Mucosa of stomach (tissue), 1 donor: Measurements from ENCODE around the gene EHBP1.

ENCODE experiments used
- H3K27me3 ChIP-seq: one replicate; pipeline ENCODE4 v1.7.0; 2013; ENCODE audit warnings: mild to moderate bottlenecking, low read length; ENCODE audit not compliant: control insufficient read depth, insufficient read depth
- H3K36me3 ChIP-seq: one replicate; pipeline ENCODE4 v1.7.0; 2013; ENCODE audit warnings: low read length; ENCODE audit not compliant: control insufficient read depth, insufficient read depth
- H3K4me1 ChIP-seq: one replicate; pipeline ENCODE4 v1.7.0; 2013; ENCODE audit warnings: mild to moderate bottlenecking, low read length; ENCODE audit not compliant: control insufficient read depth, insufficient read depth
- H3K4me3 ChIP-seq: one replicate; pipeline ENCODE4 v1.7.0; 2013; ENCODE audit warnings: low read length
- H3K9ac ChIP-seq: one replicate; pipeline ENCODE4 v1.7.0; 2013; ENCODE audit warnings: mild to moderate bottlenecking, low read length, moderate library complexity
- H3K9me3 ChIP-seq: one replicate; pipeline ENCODE4 v1.7.0; 2013; ENCODE audit warnings: mild to moderate bottlenecking, low read length, moderate library complexity; ENCODE audit not compliant: control insufficient read depth
- donor health status: Pancreatic carcinoma.

The EHBP1 gene

DNA sequence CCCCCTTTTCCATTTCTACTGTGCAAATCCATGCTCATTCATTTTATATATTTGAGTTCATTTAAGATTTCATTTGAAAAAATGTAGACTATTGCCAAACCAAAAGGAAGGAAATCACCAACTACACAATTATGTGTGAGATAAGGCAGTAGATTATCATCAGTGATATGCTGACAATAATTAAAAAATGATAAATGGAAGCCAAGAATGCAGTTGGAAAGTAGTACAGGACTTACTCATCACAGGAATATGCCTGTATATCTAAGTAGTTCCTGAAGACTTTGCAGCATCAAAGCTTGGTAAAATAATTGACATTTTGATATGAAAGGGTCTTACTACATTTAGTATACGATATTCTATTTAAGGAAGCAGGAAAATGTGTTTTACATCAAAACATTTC lies 179.0 kb downstream of the EHBP1 start:
- Histone ChIP-seq H3K9me3 (no peaks in the 10 kb centered on the region), H3K27me3 (no peaks in the 10 kb centered on the region), H3K36me3 (no peaks in the 10 kb centered on the region), H3K9ac (no peak overlapping the region), H3K4me1 (no peaks in the 10 kb centered on the region), H3K4me3 (no peak overlapping the region)

DNA sequence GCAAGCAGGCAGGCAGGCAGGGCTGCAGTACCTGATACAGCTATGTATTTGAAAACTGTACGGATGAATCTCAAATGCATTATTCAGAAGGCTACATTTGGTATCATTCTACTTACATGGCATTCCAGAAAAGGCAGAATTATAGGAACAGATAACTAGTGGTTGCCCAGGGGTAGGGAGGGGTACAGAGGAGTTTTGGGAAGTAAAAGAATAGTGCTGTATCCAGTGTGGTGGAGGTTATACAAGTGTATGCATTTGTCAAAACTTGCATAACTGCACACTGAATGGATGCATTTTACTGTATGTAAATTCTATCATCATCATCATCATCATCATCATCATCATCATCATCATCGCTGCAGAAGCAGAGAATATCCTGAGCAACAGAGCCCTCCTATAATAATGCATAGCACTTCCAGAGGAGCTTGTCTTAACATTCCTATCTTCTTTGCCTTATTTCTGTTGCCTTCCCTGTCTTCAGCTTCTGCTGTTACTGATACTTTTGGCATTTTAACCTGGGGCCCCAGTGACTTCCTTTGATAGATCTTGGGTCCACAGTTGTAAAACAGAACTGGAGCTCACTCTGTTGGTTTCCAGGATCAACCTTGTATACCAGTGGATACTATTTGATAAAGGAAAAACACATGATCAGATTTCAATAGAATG lies 189.6 kb downstream of the EHBP1 start:
- Histone ChIP-seq H3K27me3 (no peaks in the 10 kb centered on the region), H3K4me1 (no peaks in the 10 kb centered on the region), H3K9me3 (no peaks in the 10 kb centered on the region), H3K36me3 (no peaks in the 10 kb centered on the region), H3K4me3 (no peak overlapping the region), H3K9ac (no peak overlapping the region)

DNA sequence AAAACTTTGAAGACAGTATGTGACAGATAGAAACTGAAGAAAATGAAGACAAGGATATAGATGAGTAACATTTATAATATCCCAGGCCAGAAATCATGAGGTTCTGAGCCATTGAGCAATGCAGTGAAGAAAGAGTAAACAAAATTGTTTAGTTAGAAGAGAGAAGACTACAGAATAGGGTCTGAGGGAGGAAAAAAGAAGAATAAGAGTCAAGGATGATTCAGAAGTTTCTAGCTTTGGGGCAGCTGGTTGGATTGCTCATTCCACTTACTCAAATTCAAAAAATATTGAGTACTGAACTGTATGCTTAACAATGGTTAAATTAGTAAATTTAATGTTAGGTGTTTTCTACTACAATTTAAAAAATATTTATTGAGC lies 190.1 kb downstream of the EHBP1 start:
- Histone ChIP-seq H3K36me3 (no peaks in the 10 kb centered on the region), H3K9ac (no peak overlapping the region), H3K4me1 (no peaks in the 10 kb centered on the region), H3K27me3 (no peaks in the 10 kb centered on the region), H3K4me3 (no peak overlapping the region), H3K9me3 (no peaks in the 10 kb centered on the region)

DNA sequence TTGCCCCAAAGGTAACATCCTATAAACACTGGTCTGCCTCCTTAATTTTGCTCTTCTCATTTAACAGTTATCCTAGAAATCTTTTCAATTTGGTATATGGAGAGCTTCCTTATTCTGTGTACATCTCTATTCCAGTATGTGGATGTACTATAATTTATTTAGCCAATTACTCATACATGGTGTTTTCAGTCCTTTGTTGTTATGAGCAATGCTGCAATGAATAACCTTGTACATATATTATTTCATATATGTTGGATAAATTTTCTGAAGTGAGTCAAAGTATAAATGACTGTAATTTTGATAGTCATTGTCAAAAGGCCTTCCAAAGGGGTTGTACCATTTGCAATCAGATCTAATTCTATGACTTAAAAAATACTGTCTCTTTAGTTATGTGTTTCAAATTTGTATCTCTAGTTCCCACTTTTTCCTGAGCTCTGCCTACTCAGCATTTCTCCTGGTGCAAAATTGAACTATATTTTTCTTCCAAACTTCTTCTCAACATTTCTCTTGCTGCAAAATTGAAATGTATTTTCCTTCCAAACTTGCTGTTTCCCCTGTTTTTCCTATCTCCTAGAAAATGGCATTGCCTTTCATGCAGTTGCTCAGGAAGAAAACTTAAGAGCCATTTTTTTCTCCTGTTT lies 191.8 kb downstream of the EHBP1 start:
- no peaks in the 10 kb centered on the region for H3K4me1 ChIP-seq
- H3K27me3 ChIP-seq: no peaks in the 10 kb centered on the region
- no peaks in the 10 kb centered on the region for H3K9me3 ChIP-seq
- H3K36me3 ChIP-seq: no peaks in the 10 kb centered on the region
- H3K4me3 ChIP-seq: no peak overlapping the region
- H3K9ac ChIP-seq: no peak overlapping the region

DNA sequence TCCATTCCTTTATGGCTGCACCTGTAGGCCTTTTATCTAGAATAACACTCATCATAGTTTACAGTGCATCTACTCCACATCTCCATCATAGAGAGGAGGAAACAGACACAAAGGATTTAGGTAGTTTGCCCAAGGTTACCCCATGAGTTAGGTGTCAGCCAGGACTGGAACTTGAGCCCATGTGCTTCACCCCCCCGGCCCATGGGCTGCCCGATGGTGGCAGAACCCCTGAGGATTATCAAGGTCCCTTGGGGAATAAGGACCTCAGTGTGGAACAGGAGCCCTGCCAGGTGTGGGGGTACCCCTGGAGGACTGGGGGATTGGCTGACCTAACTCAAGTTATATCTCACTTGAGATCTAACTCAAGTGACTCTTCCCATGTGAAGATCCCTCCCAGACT lies 198.8 kb downstream of the EHBP1 start:
- Histone ChIP-seq H3K9me3 (no peaks in the 10 kb centered on the region), H3K4me3 (no peak overlapping the region), H3K9ac (no peak overlapping the region), H3K4me1 (no peaks in the 10 kb centered on the region), H3K27me3 (no peaks in the 10 kb centered on the region), H3K36me3 (no peaks in the 10 kb centered on the region)

DNA sequence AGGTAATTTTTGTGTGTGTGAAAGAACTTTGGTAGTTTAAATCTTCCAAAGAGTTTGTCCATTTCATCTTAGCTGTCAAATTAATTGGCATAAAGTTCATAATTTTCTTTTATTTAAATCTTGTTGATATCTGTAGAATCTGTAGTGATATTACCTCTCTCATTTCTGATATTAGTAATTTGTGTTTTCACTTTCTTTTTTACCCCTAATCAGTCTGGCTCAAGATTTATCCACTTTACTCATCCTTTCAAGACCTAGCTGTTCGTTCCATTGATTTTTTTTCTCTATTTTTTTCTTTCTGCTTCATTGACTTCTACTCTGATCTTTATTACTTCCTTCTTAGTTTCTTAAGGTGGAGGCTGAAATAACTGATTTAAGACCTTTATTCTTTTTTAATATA lies 202.6 kb downstream of the EHBP1 start:
- Histone ChIP-seq H3K4me1 (no peaks in the 10 kb centered on the region), H3K9ac (no peak overlapping the region), H3K27me3 (no peaks in the 10 kb centered on the region), H3K4me3 (no peak overlapping the region), H3K9me3 (no peaks in the 10 kb centered on the region), H3K36me3 (no peaks in the 10 kb centered on the region)

DNA sequence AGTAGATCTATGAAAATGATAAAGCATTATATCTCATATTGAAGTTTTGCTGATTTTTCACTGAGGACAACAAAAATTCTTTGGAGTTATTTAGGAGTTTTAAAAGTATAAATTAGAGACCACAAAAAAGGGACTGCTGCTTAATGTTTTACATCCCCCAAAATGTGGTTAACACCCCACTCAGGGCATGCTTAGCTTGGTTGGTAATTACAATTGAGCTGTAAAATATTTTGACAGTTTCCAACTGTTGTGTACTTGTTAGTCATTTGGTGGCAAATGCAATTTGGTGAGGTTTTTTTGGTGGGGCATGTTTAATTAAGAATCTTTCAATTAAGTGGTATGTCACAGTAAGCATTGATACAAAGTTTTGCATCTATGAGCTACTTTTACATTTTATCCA lies 207.8 kb downstream of the EHBP1 start:
- H3K9me3 ChIP-seq: no peaks in the 10 kb centered on the region
- no peaks in the 10 kb centered on the region for H3K36me3 ChIP-seq
- no peaks in the 10 kb centered on the region for H3K27me3 ChIP-seq
- no peak overlapping the region for H3K9ac ChIP-seq
- H3K4me3 ChIP-seq: no peak overlapping the region
- no peaks in the 10 kb centered on the region for H3K4me1 ChIP-seq

DNA sequence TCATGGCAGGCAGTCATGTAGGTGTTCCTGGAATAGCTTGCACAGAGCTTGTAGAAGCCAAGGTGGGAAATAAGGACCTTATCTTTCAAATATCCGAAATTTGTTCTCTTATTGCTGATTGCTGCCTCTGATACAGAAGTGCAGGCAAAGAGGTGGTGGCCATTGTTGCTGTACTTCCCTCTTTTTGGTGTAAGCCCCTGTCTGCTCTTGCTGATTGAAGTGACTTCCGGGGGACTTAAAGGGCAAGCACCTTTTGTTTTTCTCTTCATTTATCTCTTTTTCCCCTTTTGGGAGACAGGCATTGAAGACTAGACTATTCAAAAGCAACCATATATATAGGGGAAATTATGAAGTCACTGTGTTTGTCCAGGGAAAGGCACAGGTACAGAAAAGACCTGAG lies 213.5 kb downstream of the EHBP1 start:
- H3K4me1 ChIP-seq: no peaks in the 10 kb centered on the region
- no peaks in the 10 kb centered on the region for H3K9me3 ChIP-seq
- H3K4me3 ChIP-seq: no peak overlapping the region

DNA sequence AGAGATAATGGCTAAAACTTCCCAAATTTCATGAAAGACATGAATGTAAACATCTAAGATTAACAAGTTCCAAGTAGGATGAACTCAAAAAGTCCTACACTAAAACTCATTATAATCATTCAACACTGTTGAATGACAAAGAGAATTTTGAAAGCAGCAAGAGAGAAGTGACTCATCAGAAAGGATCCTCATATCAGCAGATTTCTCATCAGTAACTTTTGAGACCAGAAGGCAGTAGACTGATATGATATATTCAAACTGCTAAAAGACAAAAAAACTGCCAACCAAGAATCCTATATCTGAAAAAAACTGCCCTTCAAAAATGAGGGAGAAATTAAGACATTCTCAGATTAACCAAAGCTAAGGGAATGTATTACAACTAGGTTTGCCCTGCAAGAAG lies 214.6 kb downstream of the EHBP1 start:
- Histone ChIP-seq H3K27me3 (no peaks in the 10 kb centered on the region), H3K36me3 (no peaks in the 10 kb centered on the region), H3K4me1 (no peaks in the 10 kb centered on the region), H3K9me3 (no peaks in the 10 kb centered on the region), H3K4me3 (no peak overlapping the region), H3K9ac (no peak overlapping the region)

More for the DNA sequence above, 213.5 kb downstream of the EHBP1 start:
- Histone ChIP-seq H3K27me3 (no peaks in the 10 kb centered on the region), H3K36me3 (no peaks in the 10 kb centered on the region), H3K9ac (no peak overlapping the region)

DNA sequence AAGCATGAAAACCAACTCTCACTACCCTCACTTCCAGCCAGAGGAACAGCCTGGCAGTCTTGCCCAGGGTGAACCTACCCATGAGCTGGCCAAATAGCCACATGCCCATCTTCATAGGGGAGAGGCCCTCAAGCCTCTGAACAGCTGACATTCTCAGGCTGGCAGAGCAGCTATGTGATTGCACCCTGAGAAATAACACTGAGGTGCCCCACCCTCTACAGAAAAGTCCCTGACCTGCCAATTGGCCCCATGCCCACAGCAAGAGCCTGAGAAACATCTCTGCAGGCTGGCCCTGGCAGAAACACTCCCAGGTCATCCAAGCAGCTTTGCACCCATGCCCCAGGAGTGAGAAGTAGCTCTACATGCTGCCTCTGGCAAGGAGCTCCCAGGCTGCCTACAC lies 217.7 kb downstream of the EHBP1 start:
- no peaks in the 10 kb centered on the region for H3K36me3 ChIP-seq
- no peak overlapping the region for H3K4me3 ChIP-seq
- no peaks in the 10 kb centered on the region for H3K4me1 ChIP-seq
- no peaks in the 10 kb centered on the region for H3K9me3 ChIP-seq
- H3K9ac ChIP-seq: no peak overlapping the region
- no peaks in the 10 kb centered on the region for H3K27me3 ChIP-seq

DNA sequence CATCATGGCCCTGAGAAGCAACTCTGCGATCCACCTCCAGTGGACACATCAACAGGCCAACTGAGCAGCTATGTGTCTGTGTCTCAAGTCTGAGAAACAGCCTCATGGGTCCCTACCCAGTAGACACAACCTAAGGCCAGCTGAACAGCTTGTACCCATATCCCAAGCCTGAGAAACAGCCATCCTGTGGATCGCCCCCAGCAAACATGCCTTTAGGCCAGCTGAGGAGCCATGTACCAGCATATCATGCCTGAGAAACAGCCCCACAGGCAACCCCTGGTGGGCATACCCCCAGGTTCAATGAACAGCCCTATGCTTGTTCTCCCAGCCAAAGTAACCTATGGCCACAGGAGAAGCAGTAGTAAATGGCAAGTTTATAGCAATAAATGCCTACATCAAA lies 218.4 kb downstream of the EHBP1 start:
- Histone ChIP-seq H3K9ac (no peak overlapping the region), H3K27me3 (no peaks in the 10 kb centered on the region), H3K9me3 (no peaks in the 10 kb centered on the region), H3K36me3 (no peaks in the 10 kb centered on the region), H3K4me3 (no peak overlapping the region), H3K4me1 (no peaks in the 10 kb centered on the region)

DNA sequence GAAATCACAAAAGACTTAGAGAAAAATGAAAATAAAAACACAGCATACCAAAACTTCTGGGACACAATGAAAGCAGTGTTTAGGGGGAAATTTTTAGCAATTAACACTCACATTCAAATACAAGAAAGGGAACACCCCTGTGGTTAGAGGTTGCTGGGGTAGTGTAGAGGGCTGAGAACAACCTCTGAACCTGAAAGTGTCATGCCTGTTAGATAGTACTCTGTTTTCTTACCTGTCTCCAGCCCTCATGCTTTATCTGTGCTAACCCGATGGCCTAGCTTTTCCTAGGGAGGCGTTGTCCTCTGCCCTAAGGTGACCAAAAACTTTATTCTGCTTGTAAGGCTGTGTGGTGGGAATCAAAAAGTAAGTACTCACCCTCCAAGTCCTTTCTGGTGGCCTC lies 222.5 kb downstream of the EHBP1 start:
- Histone ChIP-seq H3K9ac (no peak overlapping the region), H3K4me3 (no peak overlapping the region), H3K36me3 (no peaks in the 10 kb centered on the region), H3K4me1 (no peaks in the 10 kb centered on the region), H3K27me3 (no peaks in the 10 kb centered on the region), H3K9me3 (no peaks in the 10 kb centered on the region)

DNA sequence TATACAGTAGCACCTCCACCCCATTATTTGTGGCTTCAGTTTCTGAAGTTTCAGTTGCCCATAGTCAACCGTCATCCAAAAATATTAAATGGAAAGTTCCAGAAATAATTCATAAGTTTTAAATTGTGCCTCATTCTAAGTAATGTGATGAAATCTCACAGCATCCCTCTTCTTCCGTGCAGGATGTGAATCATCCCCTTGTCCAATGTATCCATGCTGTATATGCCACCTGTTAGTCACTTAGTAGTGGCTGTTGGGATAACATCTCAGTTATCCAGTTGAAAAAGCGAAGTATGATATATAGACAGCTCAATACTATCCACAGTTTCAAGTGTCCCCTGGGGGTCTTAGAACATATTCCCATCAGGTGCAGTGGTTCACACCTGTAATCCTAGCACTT lies 226.0 kb downstream of the EHBP1 start:
- H3K27me3 ChIP-seq: no peaks in the 10 kb centered on the region
- H3K4me3 ChIP-seq: no peak overlapping the region
- H3K4me1 ChIP-seq: no peaks in the 10 kb centered on the region
- no peaks in the 10 kb centered on the region for H3K9me3 ChIP-seq
- no peaks in the 10 kb centered on the region for H3K36me3 ChIP-seq
- no peak overlapping the region for H3K9ac ChIP-seq
